Uterus (tissue), 4 donors: ENCODE data around the gene DOCK1. TPM values are rescaled to one million over a fixed set of nuclear protein-coding genes. Genes with fewer than 3 reads are reported as not detected.

Experiments used
- DNase-seq, 2 donors: peaks; one replicate each; pipeline ENCODE4 v3.0.0-alpha.2; 2019 to 2020
- H3K27ac ChIP-seq, 2 donors: fragments of 200-600 bp; sonication (generic); 1 replicate in 1 of 2; 2 replicates in 1 of 2; pipeline ENCODE4 v1.5.1; 2016 to 2018
- H3K27me3 ChIP-seq, 2 donors: fragments of 200-600 bp; sonication (generic); one replicate each; pipeline ENCODE4 v1.5.1; 2018 to 2019; ENCODE audit warnings: control low read depth in 1 of 2
- H3K36me3 ChIP-seq, 2 donors: fragments of 200-600 bp; sonication (generic); one replicate each; pipeline ENCODE4 v1.5.1; 2019; ENCODE audit warnings: control low read depth in 1 of 2
- H3K4me1 ChIP-seq, 2 donors: fragments of 200-600 bp; sonication (generic); one replicate each; pipeline ENCODE4 v1.5.1; 2018 to 2019; ENCODE audit warnings: control low read depth in 1 of 2
- H3K4me3 ChIP-seq, 2 donors: fragments of 200-600 bp; sonication (generic); 1 replicate in 1 of 2; 2 replicates in 1 of 2; pipeline ENCODE4 v1.5.1; 2018 to 2019; ENCODE audit warnings: mild to moderate bottlenecking in 1 of 2
- H3K9me3 ChIP-seq, 2 donors: fragments of 200-600 bp; sonication (generic); one replicate each; pipeline ENCODE4 v1.5.1; 2019; ENCODE audit warnings: control low read depth in 1 of 2
- CTCF ChIP-seq, 4 experiments: fragments of 200-600 bp in 2 of 4; fragments of 450-650 bp in 2 of 4; sonication (generic) in 2 of 4; IDR thresholded peaks; one replicate each; pipeline ENCODE4 v1.5.1; 2016 to 2019; ENCODE audit warnings: antibody characterized with exemption in 4 of 4, mild to moderate bottlenecking in 2 of 4, moderate library complexity in 1 of 4
- POLR2A ChIP-seq, 2 donors: fragments of 450-650 bp; IDR thresholded peaks; one replicate each; pipeline ENCODE4 v1.6.1; 2016; ENCODE audit warnings: antibody characterized with exemption in 2 of 2, mild to moderate bottlenecking in 1 of 2, moderate library complexity in 1 of 2
- intact Hi-C: fragments of 100-400 bp; cut with DNase I; formaldehyde crosslinking; loops from one replicate; pipeline ENCODE4 v1.15.1; 2023; ENCODE audit warnings: low total_unique reads
- total RNA-seq, 4 donors: library from RNA; depleted of rRNA in 3 of 4; stranded (reverse); fragments of >200 nt in 3 of 4; gene quantifications; one replicate each; pipeline versions ENCODE4 v1.1.0 to v1.2.4, GENCODE V29; 2014 to 2023
- donor health status: DM: yes; HTN: yes; CAD: no.

DOCK1 gene
- total RNA-seq, 4 donors from 2014 or later, result 15.6 to 130 (median 65.0) TPM

GRCh38 chr10:127346604-127347003 lies 441.4 kb downstream of the DOCK1 start:
- Histone ChIP-seq H3K27ac (no peak overlapping the region), H3K36me3 (no peaks in the 10 kb centered on the region), H3K4me1 (no peaks in the 10 kb centered on the region), H3K9me3 (no peaks in the 10 kb centered on the region), H3K4me3 (no peak overlapping the region), H3K27me3 (no peaks in the 10 kb centered on the region)
- intact Hi-C loops, result no loop called here
- DNase-seq, result no peak
- no peak for TF ChIP-seq POLR2A (IDR thresholded peaks at IDR 0.05)
- TF ChIP-seq CTCF (IDR thresholded peaks at IDR 0.05), result no peak

GRCh38 chr10:127347202-127347959 lies 442.2 kb downstream of the DOCK1 start:
- Histone ChIP-seq H3K36me3 (no peaks in the 10 kb centered on the region), H3K9me3 (no peaks in the 10 kb centered on the region), H3K4me3 (no peak overlapping the region), H3K27ac (no peak overlapping the region), H3K4me1 (no peaks in the 10 kb centered on the region), H3K27me3 (no peaks in the 10 kb centered on the region)
- TF ChIP-seq POLR2A (IDR thresholded peaks at IDR 0.05), result no peak
- no peak for TF ChIP-seq CTCF (IDR thresholded peaks at IDR 0.05)
- intact Hi-C loops, result no loop called here
- no peak for DNase-seq

- H3K27ac ChIP-seq, result no peak overlapping the region
Observed at GRCh38 chr10:127349737-127350136, 444.5 kb downstream of the DOCK1 start.

GRCh38 chr10:127351542-127351941 lies 446.3 kb downstream of the DOCK1 start:
- no peaks in the 10 kb centered on the region for H3K4me1 ChIP-seq
- DNase-seq, result no peak
- no peak overlapping the region for H3K4me3 ChIP-seq
- TF ChIP-seq CTCF (IDR thresholded peaks at IDR 0.05) (no peak), POLR2A (IDR thresholded peaks at IDR 0.05) (no peak)
- no peaks in the 10 kb centered on the region for H3K36me3 ChIP-seq
- H3K27ac ChIP-seq, result no peak overlapping the region
- intact Hi-C loops, result no loop called here
- H3K9me3 ChIP-seq, result no peaks in the 10 kb centered on the region
- H3K27me3 ChIP-seq, result no peaks in the 10 kb centered on the region

More at GRCh38 chr10:127349737-127350136, 444.5 kb downstream of the DOCK1 start:
- no peak for DNase-seq
- H3K27me3 ChIP-seq, result no peaks in the 10 kb centered on the region
- no peaks in the 10 kb centered on the region for H3K4me1 ChIP-seq
- no peaks in the 10 kb centered on the region for H3K36me3 ChIP-seq
- intact Hi-C loops, result no loop called here
- TF ChIP-seq POLR2A (IDR thresholded peaks at IDR 0.05), result no peak
- no peak for TF ChIP-seq CTCF (IDR thresholded peaks at IDR 0.05)
- no peak overlapping the region for H3K4me3 ChIP-seq
- no peaks in the 10 kb centered on the region for H3K9me3 ChIP-seq

GRCh38 chr10:127353544-127353943 lies 448.3 kb downstream of the DOCK1 start:
- Histone ChIP-seq H3K9me3 (no peaks in the 10 kb centered on the region), H3K4me3 (no peak overlapping the region), H3K4me1 (no peaks in the 10 kb centered on the region), H3K27ac (no peak overlapping the region), H3K36me3 (no peaks in the 10 kb centered on the region), H3K27me3 (no peaks in the 10 kb centered on the region)
- TF ChIP-seq POLR2A (IDR thresholded peaks at IDR 0.05) (no peak), CTCF (IDR thresholded peaks at IDR 0.05) (no peak)
- no peak for DNase-seq
- intact Hi-C loops, result no loop called here
